ENCODE data around the gene NTMT2. TPM values are rescaled to one million over a fixed set of nuclear protein-coding genes. Genes with fewer than 3 reads are reported as not detected.

Gene NTMT2
- total and polyA plus RNA-seq, 12 donors = 0.29 to 3.2 (median 2.4) TPM

- no peaks in the 10 kb centered on the region for H3K27me3 ChIP-seq
- DNase-seq (no peak), ATAC-seq (no peak)
- no peak overlapping the region for H3K27ac ChIP-seq
- intact Hi-C loops (cut with DNase I) = no loop called here
- H3K4me1 ChIP-seq = peaks cover 5 to 34% (median 21%) of the 10 kb centered on the region in 9 donors
- no peaks in the 10 kb centered on the region for H3K36me3 ChIP-seq
- 93 to 95% methylated on average over 1 of the region's 1 CpG for WGBS, 2 donors
- peaks cover 0 to 8% (median 0%) of the 10 kb centered on the region in 11 donors for H3K9me3 ChIP-seq
- no peak overlapping the region for H3K4me3 ChIP-seq
- no peak for TF ChIP-seq CTCF (IDR thresholded peaks at IDR 0.05)
Measured at GRCh38 chr1:170198090-170198489, 52.3 kb downstream of the NTMT2 start.

- Histone ChIP-seq H3K36me3 (no peaks in the 10 kb centered on the region), H3K4me3 (no peak overlapping the region), H3K27ac (no peak overlapping the region), H3K9me3 (peaks cover 0 to 5% (median 0%) of the 10 kb centered on the region in 11 donors), H3K4me1 (peaks cover 5 to 34% (median 21%) of the 10 kb centered on the region in 9 donors), H3K27me3 (no peaks in the 10 kb centered on the region)
- ATAC-seq (no peak), DNase-seq (no peak)
- intact Hi-C loops (cut with DNase I) = no loop called here
- TF ChIP-seq CTCF (IDR thresholded peaks at IDR 0.05) = no peak
Measured at GRCh38 chr1:170198584-170198983, 52.8 kb downstream of the NTMT2 start.

GRCh38 chr1:170200161-170200560 is 54.4 kb downstream of the NTMT2 start:
- no peak for TF ChIP-seq CTCF (IDR thresholded peaks at IDR 0.05)
- peaks cover 5 to 46% (median 21%) of the 10 kb centered on the region in 9 donors for H3K4me1 ChIP-seq
- DNase-seq = no peak
- intact Hi-C loops (cut with DNase I) = loop anchor here in 1 of 10 donors (5.0 kb wide), 1 partner anchor 123 kb away; no protein-coding TSS in a partner anchor
- peak overlapping the region in 4 of 10 donors; percentile 14 to 27 (median 18) for H3K4me3 ChIP-seq
- H3K27ac ChIP-seq = peak overlapping the region in 9 of 10 donors; percentile 14 to 85 (median 69)
- H3K27me3 ChIP-seq = no peaks in the 10 kb centered on the region
- no peaks in the 10 kb centered on the region for H3K9me3 ChIP-seq
- H3K36me3 ChIP-seq = no peaks in the 10 kb centered on the region
- ATAC-seq = peak in 6 of 8 donors; percentile 64 to 84 (median 74)

- intact Hi-C loops (cut with DNase I) = loop anchor here in 1 of 10 donors (5.0 kb wide), 1 partner anchor 124 kb away; no protein-coding TSS in a partner anchor
- 31 to 51% methylated on average over 4 of the region's 4 CpGs for WGBS, 2 donors
- H3K36me3 ChIP-seq = no peaks in the 10 kb centered on the region
- peak overlapping the region; percentile 14 to 85 (median 68) for H3K27ac ChIP-seq
- H3K27me3 ChIP-seq = no peaks in the 10 kb centered on the region
- ATAC-seq (peak in 7 of 8 donors; percentile 34 to 83 (median 61)), DNase-seq (no peak)
- no peaks in the 10 kb centered on the region for H3K9me3 ChIP-seq
- H3K4me3 ChIP-seq = peak overlapping the region in 5 of 10 donors; percentile 14 to 27 (median 16)
- peak in 4 of 9 donors; percentile 25 to 49 (median 36) for TF ChIP-seq CTCF (IDR thresholded peaks at IDR 0.05)
- H3K4me1 ChIP-seq = peaks cover 5 to 46% (median 21%) of the 10 kb centered on the region in 9 donors
Measured at GRCh38 chr1:170200621-170201397, 55.0 kb downstream of the NTMT2 start.

Data from heart right ventricle (tissue), 16 donors.